PC-3 (cell line): ENCODE measurements around the gene ABHD8. TPM values are rescaled to one million over a fixed set of nuclear protein-coding genes. Genes with fewer than 3 reads are reported as not detected.
A peak's percentile ranks its signal among the peaks of the same experiment; 100 is the strongest.

ENCODE experiments used
- ATAC-seq: fragments of 200-7000 bp; cut with Tn5 transposase; 2 replicates; pipeline ENCODE4 v1.9.1; 2020; ENCODE audit warnings: mild to moderate bottlenecking, moderate library complexity
- BruUV-seq: library from RNA; stranded (reverse); fragments of 400-500 nt; replicated peaks from 2 replicates; lab custom pipeline; 2021; lab: Mats Ljungman, UMichigan
- CTCF ChIA-PET: fragments of 300-600 bp; sonication (Branson Sonifier 250); formaldehyde crosslinking; loops from one replicate; lab custom pipeline; 2022; ENCODE audit warnings: antibody characterized with exemption; lab: Charles Lee
- POLR2A ChIA-PET: fragments of 300-600 bp; sonication (Branson Sonifier 250); formaldehyde crosslinking; loops from one replicate; lab custom pipeline; 2022; ENCODE audit warnings: antibody characterized with exemption; ENCODE audit not compliant: unreplicated experiment; lab: Charles Lee
- DNase-seq: peaks from one replicate; pipeline ENCODE4 v3.0.0-alpha.2; 2015
- H2AFZ ChIP-seq: fragments of 300-600 bp; sonication (generic); 2 replicates; pipeline ENCODE4 v1.6.0; 2016; ENCODE audit warnings: antibody characterized with exemption, low read length
- H3F3A ChIP-seq: fragments of 300-600 bp; sonication (generic); one replicate; pipeline ENCODE4 v1.6.0; 2017; ENCODE audit warnings: antibody characterized with exemption, low read length, control low read depth, mild to moderate bottlenecking; ENCODE audit not compliant: unreplicated experiment
- H3K27ac ChIP-seq: fragments of 300-600 bp; sonication (generic); 2 replicates; pipeline ENCODE4 v1.5.1; 2016; ENCODE audit warnings: mild to moderate bottlenecking, low read length
- H3K27me3 ChIP-seq: fragments of 300-600 bp; sonication (generic); 2 replicates; pipeline ENCODE4 v1.6.1; 2016; ENCODE audit warnings: low read length, mixed read lengths
- H3K36me3 ChIP-seq: fragments of 300-600 bp; sonication (generic); 2 replicates; pipeline ENCODE4 v1.6.1; 2016; ENCODE audit warnings: low read depth, mixed run types, low read length, mixed read lengths
- H3K4me1 ChIP-seq: fragments of 300-600 bp; sonication (generic); 2 replicates; pipeline ENCODE4 v1.5.1; 2016; ENCODE audit warnings: low read length; ENCODE audit not compliant: insufficient read depth
- H3K4me2 ChIP-seq: fragments of 300-600 bp; sonication (generic); 2 replicates; pipeline ENCODE4 v1.6.0; 2016; ENCODE audit warnings: low read length
- H3K4me3 ChIP-seq: fragments of 300-600 bp; sonication (generic); 2 replicates; pipeline ENCODE4 v1.5.1; 2016; ENCODE audit warnings: mild to moderate bottlenecking, low read length, mixed read lengths
- H3K79me2 ChIP-seq: fragments of 300-600 bp; sonication (generic); 2 replicates; pipeline ENCODE4 v1.6.1; 2017; ENCODE audit warnings: low read length, mixed read lengths
- H3K9ac ChIP-seq: fragments of 300-600 bp; sonication (generic); 2 replicates; pipeline ENCODE4 v1.6.0; 2016; ENCODE audit warnings: mild to moderate bottlenecking, low read length
- H3K9me2 ChIP-seq: fragments of 300-600 bp; sonication (generic); replicated peaks from 2 replicates; pipeline ENCODE4 v1.6.1; 2016; ENCODE audit warnings: mixed run types, low read length, mixed read lengths
- H3K9me3 ChIP-seq: fragments of 300-600 bp; sonication (generic); 2 replicates; pipeline ENCODE4 v1.6.1; 2016; ENCODE audit warnings: low read length, mixed read lengths
- H4K20me1 ChIP-seq: fragments of 300-600 bp; sonication (generic); 2 replicates; pipeline ENCODE4 v1.6.1; 2016; ENCODE audit warnings: low read length, mixed read lengths
- EZH2 ChIP-seq: fragments of 300-600 bp; sonication (generic); IDR thresholded peaks from one replicate; pipeline ENCODE4 v1.6.1; 2017; ENCODE audit warnings: antibody characterized with exemption, mild to moderate bottlenecking, low read length; ENCODE audit not compliant: unreplicated experiment
- EZH2phosphoT487 ChIP-seq: fragments of 300-600 bp; sonication (generic); IDR thresholded peaks from 2 replicates; pipeline ENCODE4 v1.6.1; 2018; ENCODE audit warnings: mild to moderate bottlenecking, antibody characterized with exemption, low read length, borderline replicate concordance
- intact Hi-C: fragments of 100-400 bp; cut with micrococcal nuclease; formaldehyde crosslinking; loops from 2 replicates; pipeline ENCODE4 v1.9.0; 2023
- total RNA-seq: library from RNA; depleted of rRNA; stranded (reverse); fragments of >200 nt; gene quantifications from 2 replicates; pipeline ENCODE4 v1.2.3, GENCODE V29; 2014
- TF ChIP-seq, protein P1 (sequence below): fragments of 300-600 bp; sonication (generic); conservative IDR thresholded peaks from 2 replicates; pipeline ENCODE4 v1.5.1; 2017; ENCODE audit warnings: antibody characterized with exemption, low read depth, mild to moderate bottlenecking, low read length

ABHD8 gene
- total RNA-seq, 1 experiment from 2014 or later, result 42.4 TPM

DNA sequence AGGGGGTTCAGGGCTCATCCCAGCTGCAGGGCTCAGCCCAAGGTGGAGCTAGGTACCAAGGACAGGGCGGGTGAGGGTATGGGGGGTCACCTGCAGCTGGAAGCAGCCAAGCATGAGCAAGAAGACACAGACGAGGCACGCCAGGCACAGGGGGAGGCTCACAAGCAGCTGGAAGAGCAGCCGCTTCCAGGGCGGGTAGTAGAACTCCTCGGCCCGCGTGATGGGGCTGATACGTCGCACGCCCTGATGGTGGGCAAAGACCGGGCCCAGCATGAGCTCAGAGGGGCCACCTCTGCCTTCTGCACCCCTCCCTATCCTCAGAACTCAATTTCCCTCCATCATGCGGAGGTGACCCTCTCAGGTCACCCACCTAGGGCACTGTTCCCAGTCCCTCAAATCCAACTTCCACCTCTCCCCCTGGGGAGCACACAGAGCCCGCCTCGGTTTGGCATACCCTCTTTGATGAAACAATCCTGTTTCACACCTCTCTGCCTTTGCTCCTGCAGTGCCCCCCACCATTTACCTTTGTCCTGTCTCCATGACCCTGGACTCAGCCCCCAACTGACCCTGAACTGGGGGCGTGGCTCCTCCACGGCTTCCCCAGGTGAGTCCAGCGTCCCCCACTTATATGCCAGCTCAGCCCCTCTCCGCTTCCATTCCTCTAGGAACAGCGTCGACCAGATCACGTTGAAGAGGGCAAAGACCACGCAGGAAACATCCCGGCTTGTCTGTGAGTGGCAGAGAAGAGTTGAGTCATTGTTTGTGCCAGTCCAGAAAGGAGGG lies 27.2 kb upstream of the ABHD8 start:
- BruUV-seq, result TSS peak; percentile 16
- DNase-seq, result no peak
- Histone ChIP-seq H3K4me3 (no peak overlapping the region), H3K27ac (no peak overlapping the region), H4K20me1 (no peaks in the 10 kb centered on the region), H3K4me2 (no peak overlapping the region), H3K9me3 (no peaks in the 10 kb centered on the region), H3K79me2 (no peaks in the 10 kb centered on the region; the same call in 1 of the 2 replicates), H3K27me3 (no peaks in the 10 kb centered on the region), H3K4me1 (peaks cover 6% of the 10 kb centered on the region), H3K36me3 (peaks cover 6% of the 10 kb centered on the region), H3F3A (no peaks in the 10 kb centered on the region), H3K9me2 (no peaks in the 10 kb centered on the region), H3K9ac (no peak overlapping the region), H2AFZ (no peak overlapping the region)
- ATAC-seq, result no peak
- ChIA-PET CTCF (interaction anchor here (0.5 kb wide), 1 partner anchor 27 kb away, joined by 11 read pairs; no protein-coding TSS in a partner anchor), POLR2A (no interaction called here)
- TF ChIP-seq EZH2phosphoT487, result no peak
- no peak for TF ChIP-seq EZH2
- TF ChIP-seq, protein P1, sequence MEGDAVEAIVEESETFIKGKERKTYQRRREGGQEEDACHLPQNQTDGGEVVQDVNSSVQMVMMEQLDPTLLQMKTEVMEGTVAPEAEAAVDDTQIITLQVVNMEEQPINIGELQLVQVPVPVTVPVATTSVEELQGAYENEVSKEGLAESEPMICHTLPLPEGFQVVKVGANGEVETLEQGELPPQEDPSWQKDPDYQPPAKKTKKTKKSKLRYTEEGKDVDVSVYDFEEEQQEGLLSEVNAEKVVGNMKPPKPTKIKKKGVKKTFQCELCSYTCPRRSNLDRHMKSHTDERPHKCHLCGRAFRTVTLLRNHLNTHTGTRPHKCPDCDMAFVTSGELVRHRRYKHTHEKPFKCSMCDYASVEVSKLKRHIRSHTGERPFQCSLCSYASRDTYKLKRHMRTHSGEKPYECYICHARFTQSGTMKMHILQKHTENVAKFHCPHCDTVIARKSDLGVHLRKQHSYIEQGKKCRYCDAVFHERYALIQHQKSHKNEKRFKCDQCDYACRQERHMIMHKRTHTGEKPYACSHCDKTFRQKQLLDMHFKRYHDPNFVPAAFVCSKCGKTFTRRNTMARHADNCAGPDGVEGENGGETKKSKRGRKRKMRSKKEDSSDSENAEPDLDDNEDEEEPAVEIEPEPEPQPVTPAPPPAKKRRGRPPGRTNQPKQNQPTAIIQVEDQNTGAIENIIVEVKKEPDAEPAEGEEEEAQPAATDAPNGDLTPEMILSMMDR, result no peak
- intact Hi-C loops, result no loop called here

DNA sequence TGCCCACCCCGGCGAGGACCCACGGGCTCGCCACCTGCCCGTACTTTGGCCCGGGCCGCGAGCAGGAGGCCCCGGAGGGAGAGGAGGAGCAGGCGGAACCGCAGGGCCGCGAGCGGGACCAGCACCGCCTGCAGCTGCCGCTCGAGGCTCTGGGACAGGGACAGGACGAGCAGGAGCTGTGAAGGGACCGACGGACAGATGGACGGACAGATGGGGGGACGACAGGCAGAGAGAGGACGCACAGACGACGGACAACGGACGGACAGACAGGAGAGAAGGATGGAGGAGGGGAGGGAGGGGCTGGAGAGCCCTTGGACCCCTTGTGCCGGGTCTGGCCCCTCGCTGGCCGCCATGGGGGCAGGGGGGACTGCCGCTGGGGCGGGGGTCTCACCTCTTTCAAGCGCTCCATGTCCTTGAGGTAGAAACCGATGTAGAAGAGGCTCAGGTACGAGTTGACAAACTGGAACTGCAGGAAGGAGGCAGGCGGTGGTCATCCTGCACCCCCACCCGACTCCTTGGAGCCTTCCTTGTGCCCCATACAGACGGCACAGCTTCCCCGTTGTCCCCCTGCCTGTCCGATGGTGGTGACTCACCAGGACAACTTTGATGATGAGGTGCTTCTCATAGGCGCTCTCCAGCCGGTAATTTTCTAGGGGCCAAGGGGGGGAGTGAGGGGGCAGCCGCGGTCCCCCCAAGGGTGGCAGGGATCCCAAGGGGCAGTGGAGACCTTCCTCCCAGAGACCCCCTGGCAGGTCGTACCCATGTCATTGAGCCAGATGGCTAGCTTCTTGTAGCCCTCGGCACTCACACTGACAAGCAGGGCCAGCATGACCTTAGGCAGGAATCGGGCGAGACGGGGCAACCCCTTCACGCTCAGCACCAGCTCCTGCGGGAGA lies 26.4 kb upstream of the ABHD8 start:
- ATAC-seq (no peak), DNase-seq (no peak)
- no peaks in the 10 kb centered on the region for H3K27me3 ChIP-seq
- no peaks in the 10 kb centered on the region; the same call in 1 of the 2 replicates for H3K4me1 ChIP-seq
- H3F3A ChIP-seq, result no peaks in the 10 kb centered on the region
- H3K9me2 ChIP-seq, result no peaks in the 10 kb centered on the region
- H4K20me1 ChIP-seq, result no peaks in the 10 kb centered on the region
- CTCF ChIA-PET, result no interaction called here
- H2AFZ ChIP-seq, result no peak overlapping the region
- H3K36me3 ChIP-seq, result peaks cover 6% of the 10 kb centered on the region
- BruUV-seq, result no TSS peak
- H3K79me2 ChIP-seq, result no peaks in the 10 kb centered on the region; the same call in 1 of the 2 replicates
- H3K9me3 ChIP-seq, result no peaks in the 10 kb centered on the region
- POLR2A ChIA-PET, result no interaction called here
- H3K4me3 ChIP-seq, result no peak overlapping the region
- TF ChIP-seq, protein P1, result no peak
- TF ChIP-seq EZH2phosphoT487 (no peak), EZH2 (no peak)
- H3K9ac ChIP-seq, result no peak overlapping the region
- H3K27ac ChIP-seq, result no peak overlapping the region
- intact Hi-C loops, result no loop called here
- no peak overlapping the region for H3K4me2 ChIP-seq
